ENCODE measurements around the gene MPV17L2. TPM values are rescaled to one million over a fixed set of nuclear protein-coding genes. Genes with fewer than 3 reads are reported as not detected.
A peak's percentile ranks its signal among the peaks of the same experiment; 100 is the strongest.

MPV17L2 gene
- total RNA-seq, 4 donors from 2014 or later = 4.7 to 57.7 (median 29.3) TPM

DNA sequence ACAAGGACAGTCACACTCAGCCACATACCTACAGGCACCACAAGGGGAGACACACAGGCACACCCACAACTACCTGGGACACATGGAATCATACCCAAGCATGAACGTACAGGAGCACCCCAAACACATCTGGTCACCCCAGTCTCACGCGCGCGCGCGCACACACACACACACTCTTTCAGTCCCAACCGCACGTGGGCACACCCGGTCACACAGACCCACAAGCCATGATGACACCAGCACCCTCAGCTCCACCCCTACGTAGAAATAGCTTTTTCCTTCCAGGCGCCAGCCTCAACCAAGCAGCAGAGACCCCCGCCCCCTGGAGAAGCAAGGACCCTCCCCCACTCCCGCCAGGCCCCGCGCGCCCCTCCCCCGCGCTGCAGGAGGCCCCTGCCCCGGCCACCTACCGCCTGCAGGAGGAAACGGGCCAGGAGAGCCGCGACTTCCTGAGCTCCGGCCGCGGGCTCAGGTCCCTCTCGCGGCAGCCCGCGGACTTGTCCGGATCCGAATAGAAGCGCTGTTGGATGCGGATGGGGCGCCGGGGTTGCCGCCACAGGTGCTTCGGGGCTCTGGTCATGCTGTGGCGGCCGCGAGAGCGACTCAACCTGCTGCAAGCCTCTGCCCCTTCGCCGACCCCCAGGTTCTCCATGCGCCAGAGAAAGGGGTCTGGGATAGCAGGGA lies 39.7 kb downstream of the MPV17L2 start:
- TF ChIP-seq, protein P1, sequence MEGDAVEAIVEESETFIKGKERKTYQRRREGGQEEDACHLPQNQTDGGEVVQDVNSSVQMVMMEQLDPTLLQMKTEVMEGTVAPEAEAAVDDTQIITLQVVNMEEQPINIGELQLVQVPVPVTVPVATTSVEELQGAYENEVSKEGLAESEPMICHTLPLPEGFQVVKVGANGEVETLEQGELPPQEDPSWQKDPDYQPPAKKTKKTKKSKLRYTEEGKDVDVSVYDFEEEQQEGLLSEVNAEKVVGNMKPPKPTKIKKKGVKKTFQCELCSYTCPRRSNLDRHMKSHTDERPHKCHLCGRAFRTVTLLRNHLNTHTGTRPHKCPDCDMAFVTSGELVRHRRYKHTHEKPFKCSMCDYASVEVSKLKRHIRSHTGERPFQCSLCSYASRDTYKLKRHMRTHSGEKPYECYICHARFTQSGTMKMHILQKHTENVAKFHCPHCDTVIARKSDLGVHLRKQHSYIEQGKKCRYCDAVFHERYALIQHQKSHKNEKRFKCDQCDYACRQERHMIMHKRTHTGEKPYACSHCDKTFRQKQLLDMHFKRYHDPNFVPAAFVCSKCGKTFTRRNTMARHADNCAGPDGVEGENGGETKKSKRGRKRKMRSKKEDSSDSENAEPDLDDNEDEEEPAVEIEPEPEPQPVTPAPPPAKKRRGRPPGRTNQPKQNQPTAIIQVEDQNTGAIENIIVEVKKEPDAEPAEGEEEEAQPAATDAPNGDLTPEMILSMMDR (IDR thresholded peaks at IDR 0.05) = no peak
- TF ChIP-seq POLR2A (IDR thresholded peaks at IDR 0.05) = no peak
- intact Hi-C loops (cut with DNase I) = no loop called here
- no peaks in the 10 kb centered on the region for H3K36me3 ChIP-seq
- no peak for DNase-seq
- H3K27ac ChIP-seq = no peak overlapping the region
- WGBS, 2 donors = 7 to 8% methylated on average over 26 to 29 of the region's 46 CpGs
- H3K27me3 ChIP-seq = peaks cover 10% of the 10 kb centered on the region
- no peaks in the 10 kb centered on the region for H3K4me1 ChIP-seq
- H3K9me3 ChIP-seq = no peaks in the 10 kb centered on the region
- no peak overlapping the region for H3K4me3 ChIP-seq (replicated peaks in 1 of 3)

DNA sequence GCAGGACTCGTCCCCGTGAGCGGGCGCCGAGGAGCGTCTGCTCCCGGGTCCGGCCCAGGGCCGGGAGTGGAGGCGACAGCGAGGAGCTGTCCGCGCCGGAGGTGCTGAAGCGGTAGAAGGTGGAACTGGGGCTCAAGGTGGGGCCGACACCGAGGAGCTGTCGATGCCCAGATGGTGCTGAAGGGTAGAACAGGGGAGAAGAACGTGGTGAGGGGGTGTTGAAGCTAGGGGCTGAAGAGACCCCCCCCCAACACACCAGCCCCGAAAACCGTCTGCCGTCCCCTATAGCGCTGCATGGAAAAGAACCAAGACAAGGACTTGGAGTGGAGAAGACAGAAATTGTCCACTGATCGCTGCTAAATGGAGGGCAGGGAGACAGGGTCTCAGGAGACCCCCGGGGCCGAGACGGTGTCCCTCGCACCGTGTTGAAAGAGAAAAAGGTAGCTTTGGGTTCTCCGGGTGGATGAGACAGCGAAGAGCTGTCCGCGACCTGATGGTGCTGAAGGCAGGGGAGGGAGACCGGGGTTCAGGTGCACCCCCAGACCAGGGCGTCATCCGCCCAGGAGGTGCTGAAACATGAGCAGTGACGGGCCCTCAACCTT lies 40.3 kb downstream of the MPV17L2 start:
- intact Hi-C loops (cut with DNase I) = no loop called here
- TF ChIP-seq, protein P1 (IDR thresholded peaks at IDR 0.05) = no peak
- no peak for TF ChIP-seq POLR2A (IDR thresholded peaks at IDR 0.05)

DNA sequence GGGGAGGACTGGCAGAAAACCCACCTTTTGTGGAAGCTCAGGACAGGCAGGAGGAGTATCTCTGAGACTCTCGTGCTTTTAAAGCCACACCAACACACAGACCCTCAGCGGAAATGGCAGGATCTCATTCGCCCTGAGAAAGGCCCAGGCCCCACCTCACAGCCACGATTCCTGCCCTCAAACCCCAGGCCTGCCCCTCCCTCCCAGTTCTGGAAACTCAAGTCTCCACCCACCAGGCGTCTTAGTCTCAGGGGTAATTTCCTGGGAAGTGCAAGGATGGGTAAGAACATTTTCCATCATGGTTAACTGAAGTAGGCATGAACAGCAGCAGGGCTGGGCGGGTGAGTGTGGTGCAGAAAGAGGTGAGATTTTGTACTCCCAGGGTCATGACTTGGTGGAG lies 41.2 kb downstream of the MPV17L2 start:
- TF ChIP-seq, protein P1 (IDR thresholded peaks at IDR 0.05) = no peak
- no peak for TF ChIP-seq POLR2A (IDR thresholded peaks at IDR 0.05)
- Histone ChIP-seq H3K27me3 (peaks cover 10% of the 10 kb centered on the region), H3K4me1 (no peaks in the 10 kb centered on the region), H3K4me3 (replicated peaks in 1 of 3) (no peak overlapping the region), H3K27ac (no peak overlapping the region), H3K36me3 (no peaks in the 10 kb centered on the region), H3K9me3 (no peaks in the 10 kb centered on the region)
- 37 to 43% methylated on average over 5 to 6 of the region's 6 CpGs for WGBS, 2 donors
- intact Hi-C loops (cut with DNase I) = no loop called here
- DNase-seq = no peak

More for the DNA sequence above, 40.3 kb downstream of the MPV17L2 start:
- H3K4me3 ChIP-seq (replicated peaks in 1 of 3) = no peak overlapping the region
- no peaks in the 10 kb centered on the region for H3K4me1 ChIP-seq
- DNase-seq = peak; percentile 32 to 54
- no peak overlapping the region for H3K27ac ChIP-seq
- H3K9me3 ChIP-seq = no peaks in the 10 kb centered on the region
- H3K27me3 ChIP-seq = peaks cover 10% of the 10 kb centered on the region
- no peaks in the 10 kb centered on the region for H3K36me3 ChIP-seq
- 21 to 24% methylated on average over 22 to 34 of the region's 37 CpGs for WGBS, 2 donors

DNA sequence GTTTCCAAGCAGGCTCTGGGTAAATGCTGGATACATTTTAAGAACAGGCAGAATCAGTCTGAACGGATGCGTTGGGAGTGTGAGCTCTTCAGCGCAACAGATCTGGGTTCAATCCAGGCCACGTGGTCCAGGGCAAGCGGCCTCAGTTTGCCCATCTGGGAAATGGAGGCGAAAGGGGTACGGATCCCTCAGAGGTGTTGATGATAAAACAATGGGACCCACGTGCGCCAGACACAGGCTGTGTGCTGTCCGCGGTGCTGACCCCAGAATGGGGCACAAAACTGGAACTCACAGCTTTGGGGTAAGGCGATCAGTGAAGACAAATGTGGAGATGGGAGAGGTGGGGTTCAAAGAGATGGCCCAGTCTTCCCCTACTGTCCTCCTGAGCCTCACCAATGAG lies 46.3 kb downstream of the MPV17L2 start:
- TF ChIP-seq POLR2A (IDR thresholded peaks at IDR 0.05) = no peak
- TF ChIP-seq, protein P1 (IDR thresholded peaks at IDR 0.05) = no peak
- H3K4me1 ChIP-seq = no peaks in the 10 kb centered on the region
- H3K9me3 ChIP-seq = no peaks in the 10 kb centered on the region
- no peaks in the 10 kb centered on the region for H3K27me3 ChIP-seq
- no peaks in the 10 kb centered on the region for H3K36me3 ChIP-seq
- 33 to 35% methylated on average over 12 of the region's 12 CpGs for WGBS, 2 donors
- no peak overlapping the region for H3K4me3 ChIP-seq (replicated peaks in 1 of 3)
- no peak overlapping the region for H3K27ac ChIP-seq
- DNase-seq = no peak
- intact Hi-C loops (cut with DNase I) = no loop called here

GRCh38 chr19:18245297-18245696 lies 52.3 kb downstream of the MPV17L2 start:
- DNase-seq = no peak
- H3K4me1 ChIP-seq = peaks cover 9 to 14% of the 10 kb centered on the region in 2 donors
- H3K27me3 ChIP-seq = no peaks in the 10 kb centered on the region
- H3K27ac ChIP-seq = no peak overlapping the region
- no peaks in the 10 kb centered on the region for H3K36me3 ChIP-seq
- no peak overlapping the region for H3K4me3 ChIP-seq (replicated peaks in 1 of 3)
- intact Hi-C loops (cut with DNase I) = no loop called here
- TF ChIP-seq POLR2A (IDR thresholded peaks at IDR 0.05) = no peak
- TF ChIP-seq, protein P1 (IDR thresholded peaks at IDR 0.05) = no peak
- H3K9me3 ChIP-seq = no peaks in the 10 kb centered on the region
- WGBS, 2 donors = 68 to 74% methylated on average over 5 to 7 of the region's 7 CpGs

Measured in thyroid gland (tissue), 4 donors.